ENCODE results near the gene FAM187B.
A peak's percentile ranks its signal among the peaks of the same experiment; 100 is the strongest.

The FAM187B gene

DNA sequence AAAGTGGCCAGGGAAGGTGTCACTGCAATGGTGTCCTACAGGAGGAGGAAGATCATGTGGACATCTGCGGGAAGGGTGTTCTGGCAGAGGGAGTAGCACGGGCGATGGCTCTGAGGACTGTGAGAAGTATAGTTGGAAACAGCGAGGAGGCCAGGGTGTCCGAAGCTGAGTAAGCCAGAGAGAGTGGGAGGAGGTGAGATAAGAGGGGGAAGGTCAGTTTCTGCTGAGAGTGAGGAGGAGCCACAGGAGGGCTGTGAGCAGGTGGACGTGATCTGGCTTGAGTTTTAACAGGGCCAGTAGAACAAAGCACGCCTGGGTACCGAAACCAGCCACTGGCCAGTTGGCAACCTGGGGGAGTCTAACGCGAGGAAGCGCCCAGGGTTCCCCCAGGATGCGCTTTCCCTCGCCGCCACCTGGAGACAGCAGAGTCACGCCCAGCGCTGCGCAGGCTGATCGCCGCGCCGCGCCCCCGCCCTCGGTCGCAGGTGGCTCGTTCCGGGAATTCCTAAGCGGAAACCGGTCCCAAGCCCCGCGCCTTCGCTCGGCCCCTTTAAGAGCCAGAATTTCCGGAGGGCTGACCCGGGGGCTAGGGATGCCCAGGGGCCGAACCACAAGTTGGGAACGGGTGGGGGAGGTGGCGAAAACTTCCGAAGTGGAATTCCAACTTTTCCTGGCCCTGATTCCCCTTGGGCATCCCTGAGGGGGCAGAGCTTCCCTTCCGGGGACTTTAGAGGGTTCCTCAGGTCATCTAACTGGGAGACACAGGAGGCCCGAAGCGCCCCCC lies 19.2 kb upstream of the FAM187B start:
- Histone ChIP-seq H2BK120ac (ENCODE audit: low read depth, low read length) (peak overlapping the region; percentile 99), H3K18ac (ENCODE audit: low read length) (peak overlapping the region; percentile 80), H3K36me3 (replicated peaks in 1 of 2; ENCODE audit: control insufficient read depth in 2 of 2, insufficient read depth in 2 of 2, low read length in 2 of 2) (peaks cover 11 to 19% of the 10 kb centered on the region in 2 donors), H2BK5ac (ENCODE audit: low read length) (peak overlapping the region; percentile 84), H3K23ac (ENCODE audit: low read depth, low read length, poor library complexity) (peak overlapping the region; percentile 87), H2BK12ac (ENCODE audit: low read length) (no peak overlapping the region), H2BK15ac (ENCODE audit: low read length) (peak overlapping the region; percentile 25), H2AFZ (ENCODE audit: low read length) (peak overlapping the region; percentile 100), H3K4me3 (ENCODE audit: low read length in 2 of 2) (peak overlapping the region; percentile 93 to 96), H3K4me1 (ENCODE audit: control insufficient read depth in 2 of 2, insufficient read depth in 1 of 2, low read depth in 1 of 2, low read length in 2 of 2) (peaks cover 0 to 9% of the 10 kb centered on the region in 2 donors), H3K9me3 (replicated peaks in 1 of 2; ENCODE audit: control insufficient read depth in 2 of 2, insufficient read depth in 1 of 2, low read depth in 1 of 2, low read length in 2 of 2) (peaks cover 0 to 7% of the 10 kb centered on the region in 2 donors), H3K9ac (ENCODE audit: low read depth, low read length, poor library complexity) (no peak overlapping the region), H3K4me2 (ENCODE audit: insufficient read depth, low read length, poor library complexity, severe bottlenecking) (peak overlapping the region; percentile 72), H3K4ac (ENCODE audit: low read length) (no peak overlapping the region), H3K14ac (ENCODE audit: low read length) (peak overlapping the region; percentile 27), H3K27ac (replicated peaks; ENCODE audit: low read length) (peak overlapping the region; percentile 84), H4K8ac (ENCODE audit: low read depth, low read length) (no peak overlapping the region), H3K27me3 (ENCODE audit: control insufficient read depth in 3 of 3, insufficient read depth in 3 of 3, low read depth in 1 of 3, low read length in 3 of 3) (peaks cover 0 to 33% (median 0%) of the 10 kb centered on the region in 3 experiments), H4K91ac (ENCODE audit: low read depth, low read length, poor library complexity) (no peak overlapping the region), H2AK5ac (ENCODE audit: low read depth, low read length) (no peak overlapping the region), H3K79me1 (ENCODE audit: low read depth, low read length) (peaks cover 9% of the 10 kb centered on the region)
- DNase-seq (ENCODE audit: low spot score) = peak; percentile 88
- WGBS, 2 donors (ENCODE audit: extremely low coverage in 2 of 2, insufficient read length in 2 of 2, insufficient replicate concordance in 1 of 2) = no CpG with 5 or more reads among the region's 42 CpGs

DNA sequence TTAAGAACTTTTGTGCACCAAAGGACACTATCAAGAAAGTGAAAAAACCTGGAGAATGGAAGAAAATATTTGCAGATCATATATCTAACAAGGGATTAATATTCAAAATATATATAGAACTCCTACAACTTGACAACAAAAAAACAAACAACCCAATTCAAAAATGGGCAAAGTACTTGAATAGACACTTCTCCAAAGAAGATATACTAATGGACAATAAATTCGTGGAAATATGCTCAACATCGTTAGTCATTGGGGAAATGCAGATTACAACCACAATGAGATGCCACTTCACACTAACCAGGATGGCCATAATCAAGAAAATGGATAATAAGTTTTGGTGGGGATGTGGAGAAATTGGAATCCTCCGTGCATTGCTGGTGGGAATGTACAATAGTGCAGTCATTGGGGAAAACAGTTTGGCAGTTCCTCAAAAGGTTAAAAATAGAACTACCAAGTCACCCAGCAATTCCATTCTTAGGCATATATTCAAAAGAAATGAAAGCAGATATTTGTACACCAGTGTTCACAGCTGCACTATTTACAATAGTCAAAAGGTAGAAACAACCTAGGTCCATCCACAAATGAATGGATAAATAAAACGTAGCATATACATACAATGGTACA lies 18.0 kb upstream of the FAM187B start:
- no peak overlapping the region for H2BK120ac ChIP-seq (ENCODE audit: low read depth, low read length)
- no peak overlapping the region for H3K4ac ChIP-seq (ENCODE audit: low read length)
- no peak overlapping the region for H3K14ac ChIP-seq (ENCODE audit: low read length)
- no peak overlapping the region for H2BK15ac ChIP-seq (ENCODE audit: low read length)
- H3K79me1 ChIP-seq (ENCODE audit: low read depth, low read length) = peaks cover 9% of the 10 kb centered on the region
- no peak overlapping the region for H4K8ac ChIP-seq (ENCODE audit: low read depth, low read length)
- no peak overlapping the region for H3K18ac ChIP-seq (ENCODE audit: low read length)
- H3K27me3 ChIP-seq (ENCODE audit: control insufficient read depth in 3 of 3, insufficient read depth in 3 of 3, low read depth in 1 of 3, low read length in 3 of 3) = peaks cover 0 to 33% (median 0%) of the 10 kb centered on the region in 3 experiments
- H3K9me3 ChIP-seq (replicated peaks in 1 of 2; ENCODE audit: control insufficient read depth in 2 of 2, insufficient read depth in 1 of 2, low read depth in 1 of 2, low read length in 2 of 2) = peaks cover 0 to 7% of the 10 kb centered on the region in 2 donors
- no peak overlapping the region for H2AFZ ChIP-seq (ENCODE audit: low read length)
- no peak for DNase-seq (ENCODE audit: low spot score)
- H3K27ac ChIP-seq (replicated peaks; ENCODE audit: low read length) = no peak overlapping the region
- H3K4me3 ChIP-seq (ENCODE audit: low read length in 2 of 2) = no peak overlapping the region
- no CpG with 5 or more reads among the region's 4 CpGs for WGBS, 2 donors (ENCODE audit: extremely low coverage in 2 of 2, insufficient read length in 2 of 2, insufficient replicate concordance in 1 of 2)
- H4K91ac ChIP-seq (ENCODE audit: low read depth, low read length, poor library complexity) = no peak overlapping the region
- no peak overlapping the region for H2AK5ac ChIP-seq (ENCODE audit: low read depth, low read length)
- H2BK5ac ChIP-seq (ENCODE audit: low read length) = no peak overlapping the region
- peaks cover 0 to 9% of the 10 kb centered on the region in 2 donors for H3K4me1 ChIP-seq (ENCODE audit: control insufficient read depth in 2 of 2, insufficient read depth in 1 of 2, low read depth in 1 of 2, low read length in 2 of 2)
- peaks cover 11 to 16% of the 10 kb centered on the region in 2 donors for H3K36me3 ChIP-seq (replicated peaks in 1 of 2; ENCODE audit: control insufficient read depth in 2 of 2, insufficient read depth in 2 of 2, low read length in 2 of 2)
- H2BK12ac ChIP-seq (ENCODE audit: low read length) = no peak overlapping the region
- no peak overlapping the region for H3K4me2 ChIP-seq (ENCODE audit: insufficient read depth, low read length, poor library complexity, severe bottlenecking)
- no peak overlapping the region for H3K9ac ChIP-seq (ENCODE audit: low read depth, low read length, poor library complexity)
- no peak overlapping the region for H3K23ac ChIP-seq (ENCODE audit: low read depth, low read length, poor library complexity)

DNA sequence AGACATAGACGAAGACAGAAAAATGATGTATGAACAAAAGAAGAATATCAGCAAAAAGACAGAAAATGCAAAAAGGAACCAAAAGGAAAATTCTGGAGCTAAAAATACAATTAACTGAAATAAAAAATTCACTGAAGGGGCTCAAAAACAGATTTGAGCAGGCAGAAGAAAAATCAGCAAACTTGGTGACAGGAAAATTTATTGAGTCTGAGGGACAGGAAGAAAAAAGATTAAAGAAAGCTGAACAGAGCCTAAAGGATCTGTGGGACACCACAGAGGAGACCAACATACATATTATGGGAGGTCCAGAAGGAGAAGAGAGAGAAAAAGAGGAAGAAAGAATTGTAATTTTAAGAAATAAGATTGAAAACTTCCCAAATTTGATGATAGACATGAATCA lies 12.9 kb upstream of the FAM187B start:
- WGBS, 2 donors (ENCODE audit: extremely low coverage in 2 of 2, insufficient read length in 2 of 2, insufficient replicate concordance in 1 of 2) = no CpG with 5 or more reads among the region's 1 CpG
- Histone ChIP-seq H4K91ac (ENCODE audit: low read depth, low read length, poor library complexity) (no peak overlapping the region), H2BK120ac (ENCODE audit: low read depth, low read length) (no peak overlapping the region), H3K4me2 (ENCODE audit: insufficient read depth, low read length, poor library complexity, severe bottlenecking) (no peak overlapping the region), H3K79me1 (ENCODE audit: low read depth, low read length) (no peaks in the 10 kb centered on the region), H3K27ac (replicated peaks; ENCODE audit: low read length) (no peak overlapping the region), H3K4me3 (ENCODE audit: low read length in 2 of 2) (no peak overlapping the region), H2BK12ac (ENCODE audit: low read length) (no peak overlapping the region), H3K4ac (ENCODE audit: low read length) (no peak overlapping the region), H3K9ac (ENCODE audit: low read depth, low read length, poor library complexity) (no peak overlapping the region), H3K36me3 (replicated peaks in 1 of 2; ENCODE audit: control insufficient read depth in 2 of 2, insufficient read depth in 2 of 2, low read length in 2 of 2) (no peaks in the 10 kb centered on the region), H2BK15ac (ENCODE audit: low read length) (no peak overlapping the region), H3K14ac (ENCODE audit: low read length) (no peak overlapping the region), H4K8ac (ENCODE audit: low read depth, low read length) (no peak overlapping the region), H2BK5ac (ENCODE audit: low read length) (no peak overlapping the region), H2AFZ (ENCODE audit: low read length) (no peak overlapping the region), H3K9me3 (replicated peaks in 1 of 2; ENCODE audit: control insufficient read depth in 2 of 2, insufficient read depth in 1 of 2, low read depth in 1 of 2, low read length in 2 of 2) (peaks cover under 1 to 2% of the 10 kb centered on the region in 2 donors), H3K18ac (ENCODE audit: low read length) (no peak overlapping the region), H2AK5ac (ENCODE audit: low read depth, low read length) (no peak overlapping the region), H3K23ac (ENCODE audit: low read depth, low read length, poor library complexity) (no peak overlapping the region), H3K4me1 (ENCODE audit: control insufficient read depth in 2 of 2, insufficient read depth in 1 of 2, low read depth in 1 of 2, low read length in 2 of 2) (no peaks in the 10 kb centered on the region), H3K27me3 (ENCODE audit: control insufficient read depth in 3 of 3, insufficient read depth in 3 of 3, low read depth in 1 of 3, low read length in 3 of 3) (no peaks in the 10 kb centered on the region)
- DNase-seq (ENCODE audit: low spot score) = no peak

DNA sequence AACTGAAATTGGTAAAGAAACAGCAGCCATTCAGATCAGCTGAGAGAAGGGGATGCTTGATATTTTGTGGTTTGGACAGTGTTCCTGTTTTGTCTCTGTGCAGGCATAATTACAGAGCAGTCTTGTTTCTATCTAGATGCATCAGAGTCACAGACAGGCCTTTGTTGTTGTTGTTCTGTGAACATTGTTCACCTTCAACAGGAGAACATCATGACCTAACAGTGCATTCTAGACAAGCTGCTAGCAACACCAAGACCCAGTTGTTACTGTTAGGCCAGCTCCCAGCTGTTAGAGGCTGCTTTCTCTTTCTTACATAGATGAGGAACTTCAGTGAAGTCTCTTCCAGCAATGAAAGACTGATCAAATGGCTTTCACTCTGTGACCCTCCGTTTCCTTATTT lies 11.8 kb upstream of the FAM187B start:
- no peak overlapping the region for H2AFZ ChIP-seq (ENCODE audit: low read length)
- no peaks in the 10 kb centered on the region for H3K4me1 ChIP-seq (ENCODE audit: control insufficient read depth in 2 of 2, insufficient read depth in 1 of 2, low read depth in 1 of 2, low read length in 2 of 2)
- DNase-seq (ENCODE audit: low spot score) = no peak
- no peak overlapping the region for H3K4me2 ChIP-seq (ENCODE audit: insufficient read depth, low read length, poor library complexity, severe bottlenecking)
- H2BK5ac ChIP-seq (ENCODE audit: low read length) = no peak overlapping the region
- no peak overlapping the region for H3K14ac ChIP-seq (ENCODE audit: low read length)
- H2BK15ac ChIP-seq (ENCODE audit: low read length) = no peak overlapping the region
- no peaks in the 10 kb centered on the region for H3K36me3 ChIP-seq (replicated peaks in 1 of 2; ENCODE audit: control insufficient read depth in 2 of 2, insufficient read depth in 2 of 2, low read length in 2 of 2)
- H3K4ac ChIP-seq (ENCODE audit: low read length) = no peak overlapping the region
- H2BK120ac ChIP-seq (ENCODE audit: low read depth, low read length) = no peak overlapping the region
- no peak overlapping the region for H4K91ac ChIP-seq (ENCODE audit: low read depth, low read length, poor library complexity)
- no peaks in the 10 kb centered on the region for H3K79me1 ChIP-seq (ENCODE audit: low read depth, low read length)
- H3K4me3 ChIP-seq (ENCODE audit: low read length in 2 of 2) = no peak overlapping the region
- H2AK5ac ChIP-seq (ENCODE audit: low read depth, low read length) = no peak overlapping the region
- H3K18ac ChIP-seq (ENCODE audit: low read length) = no peak overlapping the region
- no peak overlapping the region for H4K8ac ChIP-seq (ENCODE audit: low read depth, low read length)
- no peaks in the 10 kb centered on the region for H3K27me3 ChIP-seq (ENCODE audit: control insufficient read depth in 3 of 3, insufficient read depth in 3 of 3, low read depth in 1 of 3, low read length in 3 of 3)
- no peak overlapping the region for H2BK12ac ChIP-seq (ENCODE audit: low read length)
- H3K23ac ChIP-seq (ENCODE audit: low read depth, low read length, poor library complexity) = no peak overlapping the region
- peaks cover 0 to 2% of the 10 kb centered on the region in 2 donors for H3K9me3 ChIP-seq (replicated peaks in 1 of 2; ENCODE audit: control insufficient read depth in 2 of 2, insufficient read depth in 1 of 2, low read depth in 1 of 2, low read length in 2 of 2)
- no peak overlapping the region for H3K9ac ChIP-seq (ENCODE audit: low read depth, low read length, poor library complexity)
- H3K27ac ChIP-seq (replicated peaks; ENCODE audit: low read length) = no peak overlapping the region
- WGBS, 2 donors (ENCODE audit: extremely low coverage in 2 of 2, insufficient read length in 2 of 2, insufficient replicate concordance in 1 of 2) = no CpG with 5 or more reads among the region's 1 CpG
